22Rv1 (cell line): ENCODE measurements around the gene UQCC5.

Experiments used
- ZFX ChIP-seq: fragments of 450-650 bp; IDR thresholded peaks from 2 replicates; pipeline ENCODE4 v1.6.1; 2017; ENCODE audit warnings: antibody characterized with exemption, borderline replicate concordance
- TF ChIP-seq, protein P1 (sequence below): fragments of 450-650 bp; IDR thresholded peaks from 2 replicates; pipeline ENCODE4 v1.5.1; 2017; ENCODE audit warnings: mild to moderate bottlenecking

- TF ChIP-seq, protein P1, sequence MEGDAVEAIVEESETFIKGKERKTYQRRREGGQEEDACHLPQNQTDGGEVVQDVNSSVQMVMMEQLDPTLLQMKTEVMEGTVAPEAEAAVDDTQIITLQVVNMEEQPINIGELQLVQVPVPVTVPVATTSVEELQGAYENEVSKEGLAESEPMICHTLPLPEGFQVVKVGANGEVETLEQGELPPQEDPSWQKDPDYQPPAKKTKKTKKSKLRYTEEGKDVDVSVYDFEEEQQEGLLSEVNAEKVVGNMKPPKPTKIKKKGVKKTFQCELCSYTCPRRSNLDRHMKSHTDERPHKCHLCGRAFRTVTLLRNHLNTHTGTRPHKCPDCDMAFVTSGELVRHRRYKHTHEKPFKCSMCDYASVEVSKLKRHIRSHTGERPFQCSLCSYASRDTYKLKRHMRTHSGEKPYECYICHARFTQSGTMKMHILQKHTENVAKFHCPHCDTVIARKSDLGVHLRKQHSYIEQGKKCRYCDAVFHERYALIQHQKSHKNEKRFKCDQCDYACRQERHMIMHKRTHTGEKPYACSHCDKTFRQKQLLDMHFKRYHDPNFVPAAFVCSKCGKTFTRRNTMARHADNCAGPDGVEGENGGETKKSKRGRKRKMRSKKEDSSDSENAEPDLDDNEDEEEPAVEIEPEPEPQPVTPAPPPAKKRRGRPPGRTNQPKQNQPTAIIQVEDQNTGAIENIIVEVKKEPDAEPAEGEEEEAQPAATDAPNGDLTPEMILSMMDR, result no peak
- TF ChIP-seq ZFX, result no peak
Observed at GRCh38 chr3:52515192-52515591, 21.2 kb upstream of the UQCC5 start.
